HEK293 (cell line): Measurements from ENCODE around the gene XPO4.

Source experiments
- CTCF ChIA-PET: fragments of 350-600 bp; formaldehyde crosslinking; extraction: SDS; loops from one replicate; lab custom pipeline; 2021; ENCODE audit warnings: antibody characterized with exemption; lab: Yijun Ruan, JAX
- POLR2A ChIA-PET: fragments of 300-600 bp; formaldehyde crosslinking; extraction: SDS; loops from one replicate; lab custom pipeline; 2020; ENCODE audit warnings: antibody characterized with exemption, inconsistent platforms; lab: Yijun Ruan, JAX
- H3K27ac ChIP-seq: fragments of 200-500 bp; sonication (Bioruptor generic); 2 replicates; pipeline ENCODE4 v1.5.1; 2014; ENCODE audit warnings: low read depth, low read length, control low read depth, inconsistent platforms; ENCODE audit errors: extremely low read depth
- H3K36me3 ChIP-seq, 2 experiments: fragments of 200-500 bp in 1 of 2; sonication (Bioruptor generic) in 1 of 2; 1 replicate in 1 of 2; 2 replicates in 1 of 2; pipeline ENCODE4 v1.5.1; 2014 to 2017; ENCODE audit warnings: inconsistent platforms in 2 of 2, low read length in 2 of 2; ENCODE audit not compliant: control insufficient read depth in 2 of 2, insufficient read depth in 1 of 2
- H3K4me1 ChIP-seq: fragments of 200-500 bp; sonication (Bioruptor generic); 2 replicates; pipeline ENCODE4 v1.5.1; 2014; ENCODE audit warnings: mild to moderate bottlenecking, low read length, inconsistent platforms; ENCODE audit not compliant: control insufficient read depth, insufficient read depth
- H3K4me3 ChIP-seq: 2 replicates; pipeline ENCODE4 v1.5.1; 2011; ENCODE audit warnings: low read depth, mild to moderate bottlenecking, control low read depth, low read length, moderate library complexity
- H3K9me3 ChIP-seq: fragments of 200-500 bp; sonication (Bioruptor generic); 2 replicates; pipeline ENCODE4 v1.5.1; 2014; ENCODE audit warnings: low read depth, low read length, inconsistent platforms; ENCODE audit not compliant: control insufficient read depth, insufficient read depth
- HIC1 ChIP-seq: fragments of 450-650 bp; formaldehyde crosslinking; IDR thresholded peaks from 2 replicates; pipeline ENCODE4 v1.5.1; 2016; ENCODE audit warnings: missing biosample characterization, missing genetic modification characterization
- IKZF3 ChIP-seq: fragments of 450-650 bp; IDR thresholded peaks from 2 replicates; pipeline ENCODE4 v1.5.0; 2018; ENCODE audit warnings: missing biosample characterization, mild to moderate bottlenecking, missing genetic modification characterization, moderate library complexity
- INSM2 ChIP-seq: fragments of 450-650 bp; formaldehyde crosslinking; IDR thresholded peaks from 2 replicates; pipeline ENCODE4 v1.5.1; 2016; ENCODE audit warnings: missing biosample characterization, missing genetic modification characterization
- KLF9 ChIP-seq: fragments of 450-650 bp; formaldehyde crosslinking; IDR thresholded peaks from 2 replicates; pipeline ENCODE4 v1.5.1; 2016; ENCODE audit warnings: missing biosample characterization, missing genetic modification characterization, low read depth
- PRDM1 ChIP-seq: fragments of 450-650 bp; formaldehyde crosslinking; IDR thresholded peaks from 2 replicates; pipeline ENCODE4; 2016; ENCODE audit warnings: missing biosample characterization, missing genetic modification characterization
- SP3 ChIP-seq: fragments of 450-650 bp; formaldehyde crosslinking; IDR thresholded peaks from 2 replicates; pipeline ENCODE4 v1.5.1; 2016; ENCODE audit warnings: missing biosample characterization, missing genetic modification characterization
- WT1 ChIP-seq: fragments of 450-650 bp; formaldehyde crosslinking; IDR thresholded peaks from 2 replicates; pipeline ENCODE4 v1.5.1; 2016; ENCODE audit warnings: missing biosample characterization, missing genetic modification characterization
- ZBTB20 ChIP-seq: fragments of 450-650 bp; formaldehyde crosslinking; IDR thresholded peaks from 2 replicates; pipeline ENCODE4 v1.5.1; 2016; ENCODE audit warnings: missing biosample characterization, missing genetic modification characterization
- ZNF2 ChIP-seq: fragments of 450-650 bp; formaldehyde crosslinking; IDR thresholded peaks from 2 replicates; pipeline ENCODE4 v1.5.1; 2016; ENCODE audit warnings: missing biosample characterization, missing genetic modification characterization
- ZNF335 ChIP-seq: fragments of 450-650 bp; formaldehyde crosslinking; conservative IDR thresholded peaks from 2 replicates; pipeline ENCODE4 v1.5.1; 2016; ENCODE audit warnings: missing biosample characterization, missing genetic modification characterization
- ZNF341 ChIP-seq: fragments of 450-650 bp; formaldehyde crosslinking; IDR thresholded peaks from 2 replicates; pipeline ENCODE4; 2016; ENCODE audit warnings: low read depth, missing biosample characterization, missing genetic modification characterization
- ZNF366 ChIP-seq: fragments of 450-650 bp; formaldehyde crosslinking; conservative IDR thresholded peaks from 2 replicates; pipeline ENCODE4 v1.5.1; 2016; ENCODE audit warnings: missing biosample characterization, missing genetic modification characterization
- ZNF426 ChIP-seq: fragments of 450-650 bp; formaldehyde crosslinking; IDR thresholded peaks from 2 replicates; pipeline ENCODE4 v1.5.1; 2017; ENCODE audit warnings: missing biosample characterization, missing genetic modification characterization, mild to moderate bottlenecking, inconsistent platforms, moderate library complexity
- ZNF561 ChIP-seq: fragments of 450-650 bp; IDR thresholded peaks from 2 replicates; pipeline ENCODE4 v1.5.1; 2018; ENCODE audit warnings: missing biosample characterization, missing genetic modification characterization, borderline replicate concordance
- ZNF610 ChIP-seq: fragments of 450-650 bp; formaldehyde crosslinking; IDR thresholded peaks from 2 replicates; pipeline ENCODE4 v1.5.1; 2016; ENCODE audit warnings: missing biosample characterization, missing genetic modification characterization, borderline replicate concordance
- ZNF670 ChIP-seq: fragments of 450-650 bp; formaldehyde crosslinking; IDR thresholded peaks from 2 replicates; pipeline ENCODE4 v1.5.1; 2016; ENCODE audit warnings: missing biosample characterization, missing genetic modification characterization, low read depth
- ZNF707 ChIP-seq: fragments of 450-650 bp; formaldehyde crosslinking; IDR thresholded peaks from 2 replicates; pipeline ENCODE4 v1.5.1; 2016; ENCODE audit warnings: missing biosample characterization, missing genetic modification characterization
- ZSCAN30 ChIP-seq: fragments of 450-650 bp; IDR thresholded peaks from 2 replicates; pipeline ENCODE4 v1.5.1; 2018; ENCODE audit warnings: missing biosample characterization, mild to moderate bottlenecking, missing genetic modification characterization, moderate library complexity
- TF ChIP-seq, protein P1 (sequence below): fragments of 450-650 bp; IDR thresholded peaks from 2 replicates; pipeline ENCODE4 v1.5.1; 2018; ENCODE audit warnings: missing biosample characterization, mild to moderate bottlenecking, missing genetic modification characterization
- TF ChIP-seq, protein P2 (sequence below): fragments of 450-650 bp; formaldehyde crosslinking; IDR thresholded peaks from 2 replicates; pipeline ENCODE4 v1.5.1; 2016; ENCODE audit warnings: missing biosample characterization, missing genetic modification characterization

XPO4 gene

GRCh38 chr13:20904908-20905307 lies 2.4 kb upstream of the XPO4 start:
- no peak overlapping the region for H3K4me3 ChIP-seq
- ChIA-PET POLR2A (no interaction called here), CTCF (no interaction called here)
- H3K36me3 ChIP-seq: peaks cover 4 to 7% of the 10 kb centered on the region in 2 experiments; a peak in 2 of 3 replicates
- H3K27ac ChIP-seq: no peak overlapping the region
- TF ChIP-seq ZNF561: no peak
- no peak for TF ChIP-seq ZNF707 (tag by site-specific recombination)
- TF ChIP-seq IKZF3 (tag by site-specific recombination): no peak
- peaks cover 4% of the 10 kb centered on the region; the same call in 1 of the 2 replicates for H3K4me1 ChIP-seq
- no peaks in the 10 kb centered on the region for H3K9me3 ChIP-seq

GRCh38 chr13:20903164-20903475 lies 574 bp upstream of the XPO4 start:
- H3K4me3 ChIP-seq: peak overlapping the region; percentile 86
- CTCF ChIA-PET: no interaction called here
- peak overlapping the region; percentile 92 for H3K27ac ChIP-seq

GRCh38 chr13:20901668-20902437 lies 693 bp downstream of the XPO4 start:
- H3K27ac ChIP-seq: peak overlapping the region; percentile 92
- H3K4me3 ChIP-seq: peak overlapping the region; percentile 86
- POLR2A ChIA-PET: interaction anchor here (0.9 to 1.5 kb wide), 2 partner anchors 10 to 275 kb away, joined by 3 to 8 read pairs; partner anchors contain the start of genes MRPL57 and SKA3
- peaks cover 11 to 19% of the 10 kb centered on the region in 2 experiments; a peak in 2 of 3 replicates for H3K36me3 ChIP-seq
- 0 out of 2 replicates have a peak, but pooled peaks cover 5% of the 10 kb centered on the region for H3K4me1 ChIP-seq
- CTCF ChIA-PET: interaction anchor here (0.6 to 0.7 kb wide), 2 partner anchors 75 to 560 kb away, joined by 3 read pairs; no protein-coding TSS in a partner anchor
- no peaks in the 10 kb centered on the region for H3K9me3 ChIP-seq
- TF ChIP-seq PRDM1 (tag by site-specific recombination) (no peak), ZNF335 (peak; percentile 44), ZBTB20 (peak; percentile 49; the same call in 1 of the 2 replicates), INSM2 (tag by site-specific recombination) (no peak), WT1 (tag by site-specific recombination) (no peak), ZSCAN30 (tag by site-specific recombination) (0 out of 2 replicates have a peak, but pooled peaks have one; percentile 33), SP3 (tag by site-specific recombination) (0 out of 2 replicates have a peak, but pooled peaks have one; percentile 11), ZNF341 (tag by site-specific recombination) (peak; percentile 98), ZNF610 (no peak)
- TF ChIP-seq, protein P1, sequence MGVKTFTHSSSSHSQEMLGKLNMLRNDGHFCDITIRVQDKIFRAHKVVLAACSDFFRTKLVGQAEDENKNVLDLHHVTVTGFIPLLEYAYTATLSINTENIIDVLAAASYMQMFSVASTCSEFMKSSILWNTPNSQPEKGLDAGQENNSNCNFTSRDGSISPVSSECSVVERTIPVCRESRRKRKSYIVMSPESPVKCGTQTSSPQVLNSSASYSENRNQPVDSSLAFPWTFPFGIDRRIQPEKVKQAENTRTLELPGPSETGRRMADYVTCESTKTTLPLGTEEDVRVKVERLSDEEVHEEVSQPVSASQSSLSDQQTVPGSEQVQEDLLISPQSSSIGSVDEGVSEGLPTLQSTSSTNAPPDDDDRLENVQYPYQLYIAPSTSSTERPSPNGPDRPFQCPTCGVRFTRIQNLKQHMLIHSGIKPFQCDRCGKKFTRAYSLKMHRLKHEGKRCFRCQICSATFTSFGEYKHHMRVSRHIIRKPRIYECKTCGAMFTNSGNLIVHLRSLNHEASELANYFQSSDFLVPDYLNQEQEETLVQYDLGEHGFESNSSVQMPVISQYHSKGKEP (tag by site-specific recombination): 0 out of 2 replicates have a peak, but pooled peaks have one; percentile 33

More at GRCh38 chr13:20903164-20903475, 574 bp upstream of the XPO4 start:
- H3K4me1 ChIP-seq: peaks cover 4% of the 10 kb centered on the region; the same call in 1 of the 2 replicates
- H3K9me3 ChIP-seq: no peaks in the 10 kb centered on the region
- H3K36me3 ChIP-seq: peaks cover 11 to 19% of the 10 kb centered on the region in 2 experiments; a peak in 2 of 3 replicates
- POLR2A ChIA-PET: no interaction called here
- TF ChIP-seq ZNF670 (tag by site-specific recombination) (no peak), ZNF426 (tag by site-specific recombination) (no peak), ZNF335 (peak; percentile 68), SP3 (tag by site-specific recombination) (0 out of 2 replicates have a peak, but pooled peaks have one; percentile 27), ZNF341 (tag by site-specific recombination) (peak; percentile 87), KLF9 (0 out of 2 replicates have a peak, but pooled peaks have one; percentile 14), ZNF366 (tag by site-specific recombination) (peak; percentile 53), HIC1 (tag by site-specific recombination) (no peak), ZNF2 (0 out of 2 replicates have a peak, but pooled peaks have one; percentile 14), ZBTB20 (peak; percentile 80; the same call in 1 of the 2 replicates)
- TF ChIP-seq, protein P2, sequence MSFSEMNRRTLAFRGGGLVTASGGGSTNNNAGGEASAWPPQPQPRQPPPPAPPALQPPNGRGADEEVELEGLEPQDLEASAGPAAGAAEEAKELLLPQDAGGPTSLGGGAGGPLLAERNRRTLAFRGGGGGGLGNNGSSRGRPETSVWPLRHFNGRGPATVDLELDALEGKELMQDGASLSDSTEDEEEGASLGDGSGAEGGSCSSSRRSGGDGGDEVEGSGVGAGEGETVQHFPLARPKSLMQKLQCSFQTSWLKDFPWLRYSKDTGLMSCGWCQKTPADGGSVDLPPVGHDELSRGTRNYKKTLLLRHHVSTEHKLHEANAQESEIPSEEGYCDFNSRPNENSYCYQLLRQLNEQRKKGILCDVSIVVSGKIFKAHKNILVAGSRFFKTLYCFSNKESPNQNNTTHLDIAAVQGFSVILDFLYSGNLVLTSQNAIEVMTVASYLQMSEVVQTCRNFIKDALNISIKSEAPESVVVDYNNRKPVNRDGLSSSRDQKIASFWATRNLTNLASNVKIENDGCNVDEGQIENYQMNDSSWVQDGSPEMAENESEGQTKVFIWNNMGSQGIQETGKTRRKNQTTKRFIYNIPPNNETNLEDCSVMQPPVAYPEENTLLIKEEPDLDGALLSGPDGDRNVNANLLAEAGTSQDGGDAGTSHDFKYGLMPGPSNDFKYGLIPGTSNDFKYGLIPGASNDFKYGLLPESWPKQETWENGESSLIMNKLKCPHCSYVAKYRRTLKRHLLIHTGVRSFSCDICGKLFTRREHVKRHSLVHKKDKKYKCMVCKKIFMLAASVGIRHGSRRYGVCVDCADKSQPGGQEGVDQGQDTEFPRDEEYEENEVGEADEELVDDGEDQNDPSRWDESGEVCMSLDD (tag by site-specific recombination): peak; percentile 57; the same call in 1 of the 2 replicates
